ENCODE data around the gene USP31.

The USP31 gene

DNA sequence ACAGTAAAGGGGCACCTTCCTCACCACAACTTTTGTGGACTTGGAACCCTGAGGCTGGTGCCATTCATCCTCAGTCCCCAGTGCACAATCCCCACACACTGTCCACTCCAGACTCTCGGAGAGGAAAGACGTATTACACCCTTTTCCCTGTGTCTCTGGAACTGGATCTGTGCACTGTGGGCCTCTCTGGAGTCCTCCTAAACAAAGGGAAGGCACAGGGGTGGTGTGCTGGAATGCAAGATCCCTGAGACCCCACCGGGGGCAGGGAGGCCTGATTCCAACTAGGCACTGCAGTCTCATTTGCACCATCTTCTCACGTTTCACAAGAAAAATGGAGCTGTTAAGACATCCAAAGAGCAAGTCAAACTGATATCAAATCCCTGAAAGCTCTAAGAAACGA lies 89.8 kb downstream of the USP31 start:
- DNase-seq, result no peak

DNA sequence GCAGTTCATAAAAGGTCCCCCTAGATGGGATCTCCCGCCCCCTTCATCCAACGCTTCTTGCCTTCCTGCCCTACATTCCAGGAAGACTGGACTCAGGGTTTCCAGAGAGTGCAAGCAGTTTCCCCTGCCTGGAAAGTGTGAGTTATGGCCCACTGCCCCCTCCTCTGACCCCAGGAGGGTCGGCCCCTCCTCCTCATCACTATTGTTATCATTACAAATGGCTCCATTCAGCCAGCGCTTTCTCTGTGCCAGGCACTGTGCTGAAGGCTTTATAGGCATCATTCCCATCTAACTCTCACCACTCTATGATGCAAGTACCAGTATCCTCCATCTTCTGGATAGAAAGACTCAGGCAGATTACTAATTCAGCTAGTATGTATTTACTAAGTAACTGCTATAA lies 90.7 kb downstream of the USP31 start:
- no peak for DNase-seq

DNA sequence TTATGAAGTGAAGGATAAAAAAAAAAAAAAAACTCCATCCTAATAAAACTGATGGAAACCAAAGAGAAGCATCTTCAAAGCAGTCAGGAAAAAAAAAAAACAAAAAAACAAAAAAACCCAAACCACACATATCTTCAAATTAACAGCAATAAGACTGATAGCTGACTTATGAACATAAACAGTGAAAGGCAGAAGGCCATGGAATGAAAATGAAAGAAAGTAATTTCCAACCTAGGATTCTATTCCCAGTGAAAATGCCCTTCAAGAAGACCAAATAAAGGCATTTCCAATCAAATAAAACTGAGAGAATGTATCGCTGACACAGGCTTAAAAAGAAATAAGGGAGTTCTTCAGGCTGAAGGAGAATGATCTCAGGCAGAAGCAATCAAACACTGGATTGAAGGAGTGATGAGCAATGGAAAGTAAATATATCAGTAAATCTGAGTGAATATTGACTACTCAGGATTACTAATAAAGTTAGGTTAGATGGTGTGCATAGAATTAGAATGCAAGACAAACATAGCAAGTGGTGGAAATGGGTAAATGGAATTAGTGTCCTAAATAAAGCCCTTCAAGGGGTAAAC lies 92.1 kb downstream of the USP31 start:
- DNase-seq, result no peak

DNA sequence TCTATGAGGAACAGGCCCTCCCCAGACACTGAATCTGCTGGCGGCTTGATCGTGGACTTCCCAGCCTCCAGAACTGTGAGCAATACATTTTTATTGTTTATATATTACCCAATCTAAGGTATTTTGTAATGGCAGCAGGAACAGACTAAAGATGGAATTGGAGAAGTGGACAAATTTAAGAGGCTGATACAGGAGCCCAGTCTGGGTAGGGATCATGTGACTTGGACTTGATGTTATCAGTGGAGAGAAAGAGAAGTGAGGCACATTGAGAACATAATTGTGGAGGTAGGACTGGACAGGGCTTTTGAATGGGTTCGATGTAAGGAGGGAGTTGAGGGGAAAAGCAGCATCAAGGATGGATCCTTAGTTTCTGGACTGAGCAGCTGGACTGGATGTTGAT lies 93.8 kb downstream of the USP31 start:
- no peak for DNase-seq

DNA sequence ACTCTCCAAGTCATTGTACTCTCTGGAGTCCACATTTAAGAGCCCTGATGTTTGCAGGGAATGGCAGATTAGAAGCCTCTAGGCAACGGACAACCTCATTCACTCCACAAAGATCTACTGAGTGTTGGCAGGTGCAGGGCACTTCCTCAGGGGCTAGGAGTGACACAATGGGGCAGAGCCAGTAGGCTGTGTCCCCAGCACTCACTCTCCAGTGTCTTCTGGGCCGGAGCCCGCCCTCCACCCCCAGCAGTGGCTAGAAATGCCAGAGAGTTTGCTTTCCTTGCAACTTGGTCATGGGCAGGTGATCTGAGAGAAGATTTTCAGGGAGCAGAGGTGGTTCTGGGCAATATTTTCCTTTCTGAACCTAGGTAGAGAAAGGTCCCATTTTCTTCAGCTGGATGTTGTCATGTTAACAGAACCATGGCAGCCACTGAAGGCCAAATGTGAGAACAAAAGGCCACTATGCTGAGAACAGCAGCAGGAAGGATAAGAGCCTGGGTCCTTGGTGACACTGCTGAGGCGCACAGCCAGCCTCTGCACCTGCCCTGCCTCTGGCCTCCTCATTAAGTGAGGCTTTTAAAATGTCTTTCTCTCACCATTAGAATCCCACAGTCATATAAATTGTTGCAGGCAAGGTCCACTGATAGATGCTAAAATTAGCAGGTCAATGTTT lies 96.2 kb downstream of the USP31 start:
- DNase-seq, result no peak

GRCh38 chr16:23052221-23052620 lies 97.0 kb downstream of the USP31 start:
- DNase-seq, result no peak

- no peak for DNase-seq
Observed at GRCh38 chr16:23051587-23051986, 97.7 kb downstream of the USP31 start.

GRCh38 chr16:23048164-23048563 lies 101.1 kb downstream of the USP31 start:
- no peak for DNase-seq

- no peak for DNase-seq
Observed at GRCh38 chr16:23045025-23045424, 104.2 kb downstream of the USP31 start.

DNA sequence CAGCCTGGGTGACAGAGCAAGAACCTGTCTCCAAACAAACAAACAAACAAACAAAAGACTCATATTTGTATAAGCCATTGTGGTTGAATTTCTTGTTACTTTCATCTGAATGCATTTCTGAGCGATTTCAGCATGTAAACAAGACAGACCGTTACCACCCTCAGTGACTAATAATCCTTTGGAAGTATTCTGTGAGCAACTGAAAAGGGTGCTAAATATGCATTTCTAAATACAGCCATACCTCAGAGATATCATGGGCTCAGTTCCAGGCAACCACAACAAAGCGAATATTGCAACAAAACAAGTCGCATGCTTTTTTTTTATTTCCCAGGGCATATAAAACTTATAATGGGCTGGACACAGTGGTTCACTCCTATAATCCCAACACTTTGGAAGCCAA lies 109.0 kb downstream of the USP31 start:
- DNase-seq, result no peak

DNA sequence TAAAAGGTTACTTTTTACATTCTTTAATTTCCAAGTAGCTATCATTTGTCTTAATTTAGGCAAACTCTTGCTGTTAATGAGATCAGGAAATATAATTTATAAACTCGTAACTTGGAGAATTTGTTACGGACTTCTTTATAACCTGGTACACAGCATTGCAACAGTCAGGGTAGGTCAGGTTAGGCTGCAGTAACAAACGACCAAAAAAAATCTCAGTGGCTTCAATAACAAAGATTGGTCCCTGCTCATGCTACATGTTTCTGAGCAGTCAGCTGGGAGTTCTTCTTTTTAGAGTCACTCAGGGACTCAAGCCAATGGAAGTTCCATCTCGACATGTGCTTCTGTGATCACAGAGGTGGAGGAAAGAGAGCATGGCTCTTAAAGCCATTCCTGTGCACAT lies 110.1 kb downstream of the USP31 start:
- DNase-seq, result no peak

DNA sequence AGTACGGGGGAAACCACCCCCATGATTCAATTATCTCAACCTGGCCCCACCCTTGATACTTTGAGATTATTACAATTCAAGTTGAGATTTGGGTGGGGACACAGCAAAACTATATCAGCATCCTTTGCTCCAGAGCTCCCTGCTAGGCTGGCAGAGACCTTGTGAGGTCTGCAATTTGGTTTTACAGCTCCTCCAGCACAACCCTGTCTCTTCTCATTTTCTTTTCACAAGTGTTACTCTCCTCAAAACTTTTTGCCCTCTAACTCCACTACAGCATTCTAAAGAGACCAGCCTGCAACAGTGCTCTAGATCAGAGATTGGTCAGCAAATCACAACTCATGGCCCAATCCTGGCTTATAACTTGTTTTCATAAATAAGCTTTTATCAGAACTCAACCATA lies 114.0 kb downstream of the USP31 start:
- DNase-seq, result no peak

DNA sequence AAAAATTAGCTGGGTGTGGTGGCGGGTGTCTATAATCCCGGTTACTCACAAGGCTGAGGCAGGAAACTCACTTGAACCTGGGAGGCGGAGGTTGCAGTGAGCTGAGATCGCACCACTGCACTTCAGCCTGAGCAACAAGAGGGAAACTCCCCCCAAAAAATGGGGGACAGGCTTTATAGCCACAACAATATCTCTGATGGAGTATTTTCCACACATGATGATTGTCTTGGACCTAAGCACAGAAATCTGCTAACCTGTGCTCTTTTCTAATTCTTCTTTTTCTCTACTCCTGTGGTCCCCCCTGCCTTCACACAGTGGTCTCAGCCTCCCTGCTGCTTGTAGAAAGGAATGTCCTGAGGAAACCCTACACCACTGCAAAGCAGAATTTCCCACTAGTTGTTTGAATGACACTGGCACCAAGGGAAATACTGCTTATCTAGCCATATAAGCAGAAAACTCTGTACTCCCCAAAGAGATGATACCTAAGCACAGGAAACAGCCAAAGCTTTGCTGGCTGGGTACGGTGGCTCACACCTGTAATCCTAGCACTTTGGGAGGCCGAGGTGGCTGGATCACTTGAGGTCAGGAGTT lies 117.6 kb downstream of the USP31 start:
- no peak for DNase-seq

DNA sequence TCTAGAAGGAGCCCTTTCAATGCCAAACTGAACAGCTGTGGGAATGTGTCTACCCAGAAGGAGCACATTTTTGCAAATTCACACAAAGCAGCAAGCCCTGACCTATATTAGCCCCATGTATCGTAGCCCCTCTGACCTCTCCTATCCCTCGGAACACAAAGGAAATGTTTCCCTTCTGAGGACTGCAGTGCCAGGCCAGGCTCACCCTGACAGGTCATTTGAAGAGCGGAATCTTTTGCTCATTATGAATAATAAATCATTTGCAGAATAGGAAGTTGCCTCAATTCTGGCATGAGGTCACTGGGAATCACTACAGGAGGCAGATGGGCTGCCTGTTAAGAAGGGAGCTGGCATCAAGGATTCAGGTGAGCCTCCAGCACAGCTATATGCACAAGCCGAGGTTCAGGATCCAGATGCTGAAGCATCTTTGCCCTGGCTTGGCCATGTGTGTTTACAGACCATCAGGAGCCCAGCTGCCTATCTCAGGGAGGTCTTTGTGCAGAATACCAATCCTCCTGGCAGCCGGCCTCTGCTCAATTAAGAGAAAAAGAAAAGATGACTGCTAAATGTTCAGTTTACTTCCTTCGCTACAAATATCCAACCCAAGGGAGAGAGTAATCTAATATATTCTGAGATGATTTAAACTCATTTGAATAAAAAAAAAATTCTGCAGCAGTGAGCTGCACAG lies 119.4 kb downstream of the USP31 start:
- peak; percentile 71 for DNase-seq

DNA sequence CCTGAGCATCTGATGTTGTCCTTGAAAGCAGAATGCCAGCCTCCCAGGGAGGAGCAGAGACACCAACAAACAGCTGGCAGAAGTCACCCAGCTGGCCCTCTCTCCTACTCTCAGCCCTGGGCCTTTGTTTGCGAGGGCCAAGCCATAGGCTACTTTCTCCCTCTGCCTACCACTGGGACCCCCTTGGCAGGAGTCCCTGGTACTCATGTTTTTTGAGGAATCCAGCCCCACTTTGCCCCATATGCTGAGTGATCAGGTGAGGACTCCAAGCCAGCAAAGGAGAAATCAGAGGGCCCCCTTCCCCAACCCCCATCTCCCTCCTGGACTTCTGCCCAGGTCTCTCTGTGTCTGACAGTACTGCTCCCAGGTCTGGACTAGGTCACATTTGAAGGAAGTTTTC lies 121.9 kb downstream of the USP31 start:
- peak; percentile 91 for DNase-seq

GRCh38 chr16:23026784-23027362 lies 122.4 kb downstream of the USP31 start:
- DNase-seq, result peak; percentile 62

DNA sequence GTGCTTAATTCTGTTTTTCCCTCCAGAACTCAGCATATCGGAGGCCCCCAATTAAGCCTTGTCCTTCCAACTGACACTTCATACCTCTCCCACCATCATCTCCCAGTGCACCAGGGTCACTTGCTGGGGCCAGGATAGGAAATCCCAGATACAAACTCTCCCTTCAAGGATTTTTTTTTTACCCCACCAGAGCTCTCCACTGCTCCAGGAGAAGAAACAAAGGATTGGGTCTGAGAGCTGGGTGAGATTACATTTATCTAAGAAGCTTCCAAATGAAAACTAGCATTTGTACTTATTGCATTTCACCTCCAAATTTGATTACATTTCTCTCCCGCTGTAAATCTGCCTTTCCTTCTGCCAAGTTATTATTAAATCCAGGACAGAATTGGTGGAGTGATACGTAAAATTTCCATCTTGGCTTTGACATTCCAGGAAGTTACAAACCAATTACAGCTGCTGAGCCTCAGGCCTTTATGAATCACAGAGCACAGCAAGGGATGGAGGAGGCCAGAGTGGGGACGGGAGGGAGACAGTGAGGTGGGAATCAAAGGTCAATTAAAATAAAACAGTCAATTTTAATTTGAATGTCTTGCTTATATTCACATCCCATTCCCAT lies 123.5 kb downstream of the USP31 start:
- no peak for DNase-seq

DNA sequence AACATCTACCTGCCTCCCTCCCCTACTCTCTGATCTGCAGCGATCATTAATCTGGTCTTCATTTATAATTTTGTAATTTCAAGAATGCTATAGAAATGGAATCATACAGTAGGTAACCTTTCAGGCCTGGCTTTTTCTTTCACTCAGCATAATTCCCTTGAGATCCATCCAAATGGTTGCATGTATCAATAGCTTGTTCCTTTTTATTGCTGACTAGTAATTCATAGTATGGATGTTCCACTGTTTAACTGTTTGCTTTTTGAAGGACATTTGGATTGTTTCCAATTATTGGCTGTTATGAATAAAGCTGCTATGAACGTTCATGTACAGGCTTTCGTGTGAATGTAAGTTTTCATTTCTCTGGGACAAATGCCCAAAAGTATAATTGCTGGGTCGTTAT lies 125.2 kb downstream of the USP31 start:
- DNase-seq, result no peak

GRCh38 chr16:23020084-23020483 lies 129.2 kb downstream of the USP31 start:
- peak; percentile 7 for DNase-seq

DNA sequence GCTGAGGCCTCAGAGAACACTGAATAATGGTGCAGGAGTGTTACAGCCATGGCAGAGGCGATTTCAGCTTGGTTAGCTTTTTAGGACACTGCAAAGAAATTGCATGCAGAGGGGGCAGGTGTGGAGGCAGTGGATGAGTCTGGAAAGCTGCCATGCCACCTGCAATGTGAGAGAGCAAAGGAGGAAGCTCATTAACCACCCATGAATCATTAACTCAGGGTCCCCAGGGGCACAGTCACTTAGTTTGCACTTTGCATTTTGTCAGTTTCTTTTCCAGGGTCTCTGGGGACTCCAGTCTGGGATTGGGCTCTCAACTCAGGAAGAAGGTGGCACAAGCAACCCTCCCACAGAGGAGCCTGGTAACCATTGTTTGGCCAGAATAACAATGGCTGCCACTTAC lies 132.9 kb downstream of the USP31 start:
- DNase-seq, result peak; percentile 64

- DNase-seq, result no peak
Observed at GRCh38 chr16:23015580-23015979, 133.7 kb downstream of the USP31 start.

GRCh38 chr16:23014592-23014991 lies 134.7 kb downstream of the USP31 start:
- DNase-seq, result no peak
